A673 (cell line): ENCODE data around the gene GRIP1. TPM values are rescaled to one million over a fixed set of nuclear protein-coding genes. Genes with fewer than 3 reads are reported as not detected.

Experiments used
- BruUV-seq: library from RNA; stranded (reverse); fragments of 400-500 nt; replicated peaks from 2 replicates; lab custom pipeline; 2021; lab: Mats Ljungman, UMichigan
- CTCF ChIA-PET: fragments of 300-600 bp; sonication (Branson Sonifier 250); formaldehyde crosslinking; loops from one replicate; lab custom pipeline; 2022; ENCODE audit warnings: antibody characterized with exemption; lab: Charles Lee
- POLR2A ChIA-PET: fragments of 300-600 bp; sonication (Branson Sonifier 250); formaldehyde crosslinking; loops from one replicate; lab custom pipeline; 2022; ENCODE audit warnings: antibody characterized with exemption; ENCODE audit not compliant: low non-redundant PET; lab: Charles Lee
- DNase-seq: peaks from one replicate; pipeline ENCODE4 v3.0.0-alpha.2; 2015; ENCODE audit warnings: low spot score
- H3K27ac ChIP-seq: fragments of 200-600 bp; sonication (generic); 2 replicates; pipeline ENCODE4 v1.5.1; 2016; ENCODE audit warnings: mixed run types, low read depth, mild to moderate bottlenecking, mixed read lengths, antibody characterized with exemption, low read length; ENCODE audit not compliant: poor library complexity, severe bottlenecking
- H3K27me3 ChIP-seq: fragments of 200-600 bp; sonication (generic); replicated peaks from 2 replicates; pipeline ENCODE4 v1.6.1; 2017; ENCODE audit warnings: mixed run types, low read depth, mild to moderate bottlenecking, mixed read lengths, antibody characterized with exemption, low read length; ENCODE audit not compliant: insufficient read depth, poor library complexity
- H3K36me3 ChIP-seq: fragments of 200-600 bp; sonication (generic); 2 replicates; pipeline ENCODE4 v1.6.1; 2016; ENCODE audit warnings: mixed run types, mild to moderate bottlenecking, mixed read lengths, antibody characterized with exemption, low read length; ENCODE audit not compliant: insufficient read depth, poor library complexity, severe bottlenecking
- H3K4me1 ChIP-seq: fragments of 200-600 bp; sonication (generic); 2 replicates; pipeline ENCODE4 v1.6.1; 2017; ENCODE audit warnings: mixed run types, mild to moderate bottlenecking, mixed read lengths, antibody characterized with exemption, low read length; ENCODE audit not compliant: insufficient read depth, poor library complexity, severe bottlenecking
- H3K4me3 ChIP-seq: fragments of 200-600 bp; sonication (generic); 2 replicates; pipeline ENCODE4 v1.5.1; 2016; ENCODE audit warnings: low read depth, mixed run types, mild to moderate bottlenecking, mixed read lengths, low read length; ENCODE audit not compliant: poor library complexity, severe bottlenecking
- H3K9me3 ChIP-seq: fragments of 200-600 bp; sonication (generic); 2 replicates; pipeline ENCODE4 v1.6.1; 2016; ENCODE audit warnings: mixed run types, low read depth, mild to moderate bottlenecking, mixed read lengths, antibody characterized with exemption, low read length; ENCODE audit not compliant: poor library complexity, severe bottlenecking
- CTCF ChIP-seq: fragments of 300-800, 200-600 bp; sonication (generic); conservative IDR thresholded peaks from 2 replicates; pipeline ENCODE4 v1.5.1; 2017; ENCODE audit warnings: low read depth, mild to moderate bottlenecking, antibody characterized with exemption, low read length, moderate library complexity, mixed read lengths
- EZH2 ChIP-seq: fragments of 200-600 bp; sonication (generic); IDR thresholded peaks from 2 replicates; pipeline ENCODE4 v1.6.1; 2017; ENCODE audit warnings: borderline replicate concordance, low read depth, mild to moderate bottlenecking, mixed read lengths, antibody characterized with exemption, low read length; ENCODE audit not compliant: poor library complexity, severe bottlenecking
- intact Hi-C: fragments of 100-400 bp; cut with micrococcal nuclease; formaldehyde crosslinking; loops from one replicate; pipeline ENCODE4 v1.10.0; 2022; ENCODE audit not compliant: unreplicated experiment
- total RNA-seq: library from RNA; stranded (reverse); gene quantifications from 2 replicates; pipeline ENCODE4 v1.2.3, GENCODE V29; 2021

Gene GRIP1
- total RNA-seq, 1 experiment from 2014 or later, result 3.6 TPM

- Histone ChIP-seq H3K4me3 (no peak overlapping the region), H3K4me1 (no peaks in the 10 kb centered on the region), H3K36me3 (no peaks in the 10 kb centered on the region), H3K27ac (no peak overlapping the region), H3K27me3 (peaks cover 32% of the 10 kb centered on the region), H3K9me3 (no peaks in the 10 kb centered on the region)
- TF ChIP-seq CTCF, result no peak
- TF ChIP-seq EZH2, result no peak
- POLR2A ChIA-PET, result no interaction called here
- DNase-seq, result no peak
- BruUV-seq, result no TSS peak
- CTCF ChIA-PET, result no interaction called here
- intact Hi-C loops, result no loop called here
These were observed 55.4 kb downstream of the GRIP1 start for GRCh38 chr12:66623455-66623854.

- TF ChIP-seq EZH2, result no peak
- TF ChIP-seq CTCF, result no peak
- ChIA-PET CTCF (no interaction called here), POLR2A (no interaction called here)
- no TSS peak for BruUV-seq
- H3K4me1 ChIP-seq, result no peaks in the 10 kb centered on the region
- H3K4me3 ChIP-seq, result no peak overlapping the region
- no peaks in the 10 kb centered on the region for H3K9me3 ChIP-seq
- intact Hi-C loops, result no loop called here
- no peak for DNase-seq
- peaks cover 23% of the 10 kb centered on the region for H3K27me3 ChIP-seq
- no peak overlapping the region for H3K27ac ChIP-seq
- H3K36me3 ChIP-seq, result no peaks in the 10 kb centered on the region
These were observed 58.2 kb downstream of the GRIP1 start for GRCh38 chr12:66620688-66621087.

GRCh38 chr12:66620026-66620425 is 58.9 kb downstream of the GRIP1 start:
- no peak overlapping the region for H3K27ac ChIP-seq
- DNase-seq, result no peak
- TF ChIP-seq CTCF (no peak), EZH2 (no peak)
- H3K36me3 ChIP-seq, result no peaks in the 10 kb centered on the region
- no peaks in the 10 kb centered on the region for H3K4me1 ChIP-seq
- H3K4me3 ChIP-seq, result no peak overlapping the region
- no TSS peak for BruUV-seq
- intact Hi-C loops, result no loop called here
- POLR2A ChIA-PET, result no interaction called here
- CTCF ChIA-PET, result no interaction called here
- H3K27me3 ChIP-seq, result peaks cover 21% of the 10 kb centered on the region
- H3K9me3 ChIP-seq, result no peaks in the 10 kb centered on the region
